Uterus (tissue), 4 donors: ENCODE data around the gene ATAD5. TPM values are rescaled to one million over a fixed set of nuclear protein-coding genes. Genes with fewer than 3 reads are reported as not detected.
A peak's percentile ranks its signal among the peaks of the same experiment; 100 is the strongest.

ENCODE experiments used
- DNase-seq, 2 donors: peaks; one replicate each; pipeline ENCODE4 v3.0.0-alpha.2; 2019 to 2020
- H3K27ac ChIP-seq, 2 donors: fragments of 200-600 bp; sonication (generic); 1 replicate in 1 of 2; 2 replicates in 1 of 2; pipeline ENCODE4 v1.5.1; 2016 to 2018
- H3K27me3 ChIP-seq, 2 donors: fragments of 200-600 bp; sonication (generic); one replicate each; pipeline ENCODE4 v1.5.1; 2018 to 2019; ENCODE audit warnings: control low read depth in 1 of 2
- H3K36me3 ChIP-seq, 2 donors: fragments of 200-600 bp; sonication (generic); one replicate each; pipeline ENCODE4 v1.5.1; 2019; ENCODE audit warnings: control low read depth in 1 of 2
- H3K4me1 ChIP-seq, 2 donors: fragments of 200-600 bp; sonication (generic); one replicate each; pipeline ENCODE4 v1.5.1; 2018 to 2019; ENCODE audit warnings: control low read depth in 1 of 2
- H3K4me3 ChIP-seq, 2 donors: fragments of 200-600 bp; sonication (generic); 1 replicate in 1 of 2; 2 replicates in 1 of 2; pipeline ENCODE4 v1.5.1; 2018 to 2019; ENCODE audit warnings: mild to moderate bottlenecking in 1 of 2
- H3K9me3 ChIP-seq, 2 donors: fragments of 200-600 bp; sonication (generic); one replicate each; pipeline ENCODE4 v1.5.1; 2019; ENCODE audit warnings: control low read depth in 1 of 2
- POLR2A ChIP-seq, 2 donors: fragments of 450-650 bp; IDR thresholded peaks; one replicate each; pipeline ENCODE4 v1.6.1; 2016; ENCODE audit warnings: antibody characterized with exemption in 2 of 2, mild to moderate bottlenecking in 1 of 2, moderate library complexity in 1 of 2
- intact Hi-C: fragments of 100-400 bp; cut with DNase I; formaldehyde crosslinking; loops from one replicate; pipeline ENCODE4 v1.15.1; 2023; ENCODE audit warnings: low total_unique reads
- total RNA-seq, 4 donors: library from RNA; depleted of rRNA in 3 of 4; stranded (reverse); fragments of >200 nt in 3 of 4; gene quantifications; one replicate each; pipeline versions ENCODE4 v1.1.0 to v1.2.4, GENCODE V29; 2014 to 2023
- TF ChIP-seq, protein P1 (sequence below), 4 experiments: fragments of 200-600 bp in 2 of 4; fragments of 450-650 bp in 2 of 4; sonication (generic) in 2 of 4; IDR thresholded peaks; one replicate each; pipeline ENCODE4 v1.5.1; 2016 to 2019; ENCODE audit warnings: antibody characterized with exemption in 4 of 4, mild to moderate bottlenecking in 2 of 4, moderate library complexity in 1 of 4
- donor health status: DM: yes; HTN: yes; CAD: no.

ATAD5 gene
- total RNA-seq, 4 donors from 2014 or later, result 1.3 to 8.8 (median 5.2) TPM

DNA sequence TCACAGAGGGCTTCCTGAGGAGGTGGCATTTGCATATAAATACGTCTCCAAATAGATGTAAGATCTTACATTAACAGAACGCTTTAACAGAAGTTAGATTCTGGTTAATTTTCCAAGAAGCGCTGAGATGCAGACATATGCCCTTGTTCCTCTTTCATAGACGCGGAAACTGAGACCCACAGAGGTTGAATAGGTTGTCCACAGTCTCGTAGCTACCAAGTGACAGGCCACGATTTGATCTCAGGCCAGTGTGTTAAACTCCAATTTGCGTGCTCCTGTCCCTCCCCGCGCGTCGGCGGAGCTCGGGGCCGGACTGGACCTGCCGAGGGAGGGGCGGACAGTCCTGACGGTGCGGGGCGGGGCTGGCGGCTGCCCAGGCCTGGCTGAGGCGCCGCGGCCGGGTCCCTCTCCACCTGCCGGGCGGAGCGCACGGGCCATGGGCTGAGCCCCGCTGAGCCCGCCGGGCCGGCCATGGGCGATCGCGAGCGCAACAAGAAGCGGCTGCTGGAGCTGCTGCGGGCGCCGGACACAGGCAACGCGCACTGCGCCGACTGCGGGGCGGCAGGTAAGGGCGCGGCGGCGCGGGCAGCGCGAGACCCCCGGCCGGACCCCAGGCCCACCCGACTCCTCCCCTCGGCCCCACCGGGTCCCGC, 89.9 kb downstream of the ATAD5 start, which contains the start of gene ADAP2:
Gene ADAP2 (plus strand): TSS at position 402 of the 653 bp plus-strand sequence. CDS start 70 bp downstream, at position 472.
- DNase-seq, result peak in 1 of 2 donors; percentile 24
- peaks cover 0 to 13% of the 10 kb centered on the region in 2 donors for H3K27me3 ChIP-seq
- TF ChIP-seq, protein P1, sequence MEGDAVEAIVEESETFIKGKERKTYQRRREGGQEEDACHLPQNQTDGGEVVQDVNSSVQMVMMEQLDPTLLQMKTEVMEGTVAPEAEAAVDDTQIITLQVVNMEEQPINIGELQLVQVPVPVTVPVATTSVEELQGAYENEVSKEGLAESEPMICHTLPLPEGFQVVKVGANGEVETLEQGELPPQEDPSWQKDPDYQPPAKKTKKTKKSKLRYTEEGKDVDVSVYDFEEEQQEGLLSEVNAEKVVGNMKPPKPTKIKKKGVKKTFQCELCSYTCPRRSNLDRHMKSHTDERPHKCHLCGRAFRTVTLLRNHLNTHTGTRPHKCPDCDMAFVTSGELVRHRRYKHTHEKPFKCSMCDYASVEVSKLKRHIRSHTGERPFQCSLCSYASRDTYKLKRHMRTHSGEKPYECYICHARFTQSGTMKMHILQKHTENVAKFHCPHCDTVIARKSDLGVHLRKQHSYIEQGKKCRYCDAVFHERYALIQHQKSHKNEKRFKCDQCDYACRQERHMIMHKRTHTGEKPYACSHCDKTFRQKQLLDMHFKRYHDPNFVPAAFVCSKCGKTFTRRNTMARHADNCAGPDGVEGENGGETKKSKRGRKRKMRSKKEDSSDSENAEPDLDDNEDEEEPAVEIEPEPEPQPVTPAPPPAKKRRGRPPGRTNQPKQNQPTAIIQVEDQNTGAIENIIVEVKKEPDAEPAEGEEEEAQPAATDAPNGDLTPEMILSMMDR (IDR thresholded peaks at IDR 0.05), result no peak
- TF ChIP-seq POLR2A (IDR thresholded peaks at IDR 0.05), result no peak

GRCh38 chr17:30922235-30923030, 90.7 kb downstream of the ATAD5 start:
- Histone ChIP-seq H3K4me3 (peak overlapping the region; percentile 12 to 29), H3K27me3 (peaks cover 0 to 13% of the 10 kb centered on the region in 2 donors), H3K27ac (peak overlapping the region in 1 of 2 donors; percentile 21), H3K4me1 (peaks cover 0 to 12% of the 10 kb centered on the region in 2 donors), H3K36me3 (no peaks in the 10 kb centered on the region), H3K9me3 (no peaks in the 10 kb centered on the region)
- intact Hi-C loops, result no loop called here
- TF ChIP-seq, protein P1 (IDR thresholded peaks at IDR 0.05), result no peak
- no peak for TF ChIP-seq POLR2A (IDR thresholded peaks at IDR 0.05)
- no peak for DNase-seq

More for the DNA sequence above, 89.9 kb downstream of the ATAD5 start, which contains the start of gene ADAP2:
- Histone ChIP-seq H3K9me3 (no peaks in the 10 kb centered on the region), H3K36me3 (no peaks in the 10 kb centered on the region), H3K27ac (peak within 1 kb of the TSS in 1 of 2 donors; percentile 21), H3K4me3 (peak within 1 kb of the TSS; percentile 12 to 29), H3K4me1 (peaks cover 0 to 12% of the 10 kb centered on the region in 2 donors)
- intact Hi-C loops, result no loop called here

GRCh38 chr17:30924341-30924740, 92.6 kb downstream of the ATAD5 start:
- no peak overlapping the region for H3K4me3 ChIP-seq
- no peak overlapping the region for H3K27ac ChIP-seq
- H3K36me3 ChIP-seq, result no peaks in the 10 kb centered on the region
- H3K9me3 ChIP-seq, result no peaks in the 10 kb centered on the region
- H3K27me3 ChIP-seq, result peaks cover 0 to 13% of the 10 kb centered on the region in 2 donors
- TF ChIP-seq POLR2A (IDR thresholded peaks at IDR 0.05), result no peak
- TF ChIP-seq, protein P1 (IDR thresholded peaks at IDR 0.05), result no peak
- DNase-seq, result no peak
- intact Hi-C loops, result no loop called here
- H3K4me1 ChIP-seq, result peaks cover 0 to 12% of the 10 kb centered on the region in 2 donors

- H3K27me3 ChIP-seq, result peaks cover 0 to 13% of the 10 kb centered on the region in 2 donors
- no peak for TF ChIP-seq POLR2A (IDR thresholded peaks at IDR 0.05)
- intact Hi-C loops, result no loop called here
- H3K9me3 ChIP-seq, result no peaks in the 10 kb centered on the region
- no peak overlapping the region for H3K4me3 ChIP-seq
- peaks cover 0 to 12% of the 10 kb centered on the region in 2 donors for H3K4me1 ChIP-seq
- H3K27ac ChIP-seq, result no peak overlapping the region
- DNase-seq, result no peak
- H3K36me3 ChIP-seq, result no peaks in the 10 kb centered on the region
Measured at GRCh38 chr17:30926516-30926915, 94.8 kb downstream of the ATAD5 start.

DNA sequence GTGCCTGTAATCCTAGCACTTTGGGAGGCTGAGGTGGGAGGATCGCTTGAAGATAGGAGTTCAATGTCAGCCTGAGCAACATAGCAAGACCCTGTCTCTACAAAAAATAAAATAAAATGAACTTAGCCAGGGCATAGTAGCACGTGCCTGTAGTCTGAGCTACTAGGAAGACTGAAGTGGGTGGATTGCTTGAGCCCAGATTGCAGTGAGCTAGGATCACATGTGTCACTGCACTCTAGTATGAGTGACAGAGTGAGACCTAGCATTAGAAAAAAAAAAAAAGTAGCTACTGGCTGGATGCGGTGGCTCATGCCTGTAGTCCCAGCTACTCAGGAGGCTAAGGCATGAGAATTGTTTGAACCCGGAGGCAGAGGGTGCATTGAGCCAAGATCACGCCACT, 96.0 kb downstream of the ATAD5 start:
- DNase-seq, result no peak
- H3K4me3 ChIP-seq, result no peak overlapping the region
- no peaks in the 10 kb centered on the region for H3K9me3 ChIP-seq
- H3K27me3 ChIP-seq, result peaks cover 0 to 8% of the 10 kb centered on the region in 2 donors
- TF ChIP-seq, protein P1 (IDR thresholded peaks at IDR 0.05), result no peak
- no peak for TF ChIP-seq POLR2A (IDR thresholded peaks at IDR 0.05)
- no peaks in the 10 kb centered on the region for H3K36me3 ChIP-seq
- intact Hi-C loops, result no loop called here
- no peak overlapping the region for H3K27ac ChIP-seq
- peaks cover 0 to under 1% of the 10 kb centered on the region in 2 donors for H3K4me1 ChIP-seq
